Activated naive CD8-positive, alpha-beta T cell (primary cell): Measurements from ENCODE around the gene KRTAP12-2.
"Not testable (repeated sequence)": the region's sequence is repeated elsewhere in the genome, so short reads cannot be mapped to it uniquely, and the experiment has no call there.

ENCODE experiments used
- H3K27ac Mint-ChIP-seq: one replicate; pipeline ENCODE4 v1.8.0; 2021; ENCODE audit warnings: mixed read lengths
- H3K27me3 Mint-ChIP-seq: one replicate; pipeline ENCODE4 v1.8.0; 2021; ENCODE audit warnings: mixed read lengths
- H3K36me3 Mint-ChIP-seq: one replicate; pipeline ENCODE4 v1.8.0; 2021; ENCODE audit warnings: mixed read lengths
- H3K4me1 Mint-ChIP-seq: one replicate; pipeline ENCODE4 v1.8.0; 2021; ENCODE audit warnings: low read depth, mixed read lengths
- H3K4me3 Mint-ChIP-seq: one replicate; pipeline ENCODE4 v1.8.0; 2021; ENCODE audit warnings: mild to moderate bottlenecking, mixed read lengths
- H3K9me3 Mint-ChIP-seq: one replicate; pipeline ENCODE4 v1.8.0; 2021; ENCODE audit warnings: low read depth, mixed read lengths

The KRTAP12-2 gene

DNA sequence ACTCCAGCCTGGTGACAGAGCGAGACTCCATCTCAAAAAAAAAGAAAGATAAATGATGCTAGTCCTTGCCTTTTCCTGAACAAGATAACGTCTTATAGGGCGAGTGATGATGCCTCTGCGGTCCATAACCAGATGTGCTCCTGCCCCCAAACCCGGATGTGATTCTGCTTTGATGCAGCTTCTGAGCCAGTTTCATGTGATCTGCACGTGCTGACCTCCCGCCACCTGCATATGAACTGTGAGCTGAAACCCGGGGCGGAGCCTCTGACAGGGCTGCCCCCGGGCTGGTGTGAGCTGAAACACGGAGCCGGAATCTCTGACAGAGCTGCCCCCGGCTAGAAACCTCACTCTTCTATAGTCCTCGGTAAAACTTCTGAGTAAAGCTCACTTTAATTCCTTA, 13.6 kb downstream of the KRTAP12-2 start:
- Mint-ChIP-seq H3K4me1 (peaks cover 52% of the 10 kb centered on the region), H3K9me3 (peaks cover 6% of the 10 kb centered on the region), H3K36me3 (peaks cover 9% of the 10 kb centered on the region), H3K27me3 (no peaks in the 10 kb centered on the region), H3K27ac (peak overlapping the region; percentile 69), H3K4me3 (no peak overlapping the region)

DNA sequence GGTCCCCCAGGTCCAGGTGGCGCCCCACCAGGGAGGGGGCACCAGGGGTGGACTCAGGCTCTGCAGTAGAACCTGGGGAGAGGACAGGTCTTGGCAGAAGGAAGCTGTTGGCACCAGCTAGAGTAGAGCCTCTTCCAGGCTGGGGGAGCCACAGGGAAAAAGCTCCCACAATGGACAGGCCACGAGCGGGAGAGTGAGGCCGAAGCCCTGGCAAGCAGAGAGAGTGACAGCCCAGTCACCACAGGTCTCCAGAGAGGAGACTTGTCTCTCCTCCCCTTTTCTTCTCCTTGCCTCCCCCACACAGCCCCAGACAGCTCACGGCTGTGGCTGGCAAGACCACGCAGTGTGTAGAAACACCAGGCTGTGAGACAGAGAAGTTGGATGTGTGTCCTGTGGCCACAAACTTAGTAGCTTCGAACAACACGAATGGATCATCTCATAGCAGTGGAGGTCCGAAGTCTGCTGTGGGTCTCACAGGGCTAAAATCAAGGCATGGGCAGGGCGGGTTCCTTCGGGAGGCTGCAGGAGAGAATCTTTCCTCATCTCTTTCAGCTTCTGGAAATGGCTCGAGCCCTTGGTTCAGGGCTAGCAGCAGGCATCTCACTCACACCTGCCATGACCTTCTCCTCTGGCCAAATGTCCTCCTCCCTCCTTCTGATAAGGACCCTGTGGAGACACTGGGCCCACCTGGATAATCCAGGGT, 15.6 kb downstream of the KRTAP12-2 start:
- peaks cover under 1% of the 10 kb centered on the region for H3K9me3 Mint-ChIP-seq
- H3K27me3 Mint-ChIP-seq: no peaks in the 10 kb centered on the region
- no peak overlapping the region for H3K27ac Mint-ChIP-seq
- H3K36me3 Mint-ChIP-seq: peaks cover under 1% of the 10 kb centered on the region
- H3K4me1 Mint-ChIP-seq: peaks cover 40% of the 10 kb centered on the region
- no peak overlapping the region for H3K4me3 Mint-ChIP-seq

DNA sequence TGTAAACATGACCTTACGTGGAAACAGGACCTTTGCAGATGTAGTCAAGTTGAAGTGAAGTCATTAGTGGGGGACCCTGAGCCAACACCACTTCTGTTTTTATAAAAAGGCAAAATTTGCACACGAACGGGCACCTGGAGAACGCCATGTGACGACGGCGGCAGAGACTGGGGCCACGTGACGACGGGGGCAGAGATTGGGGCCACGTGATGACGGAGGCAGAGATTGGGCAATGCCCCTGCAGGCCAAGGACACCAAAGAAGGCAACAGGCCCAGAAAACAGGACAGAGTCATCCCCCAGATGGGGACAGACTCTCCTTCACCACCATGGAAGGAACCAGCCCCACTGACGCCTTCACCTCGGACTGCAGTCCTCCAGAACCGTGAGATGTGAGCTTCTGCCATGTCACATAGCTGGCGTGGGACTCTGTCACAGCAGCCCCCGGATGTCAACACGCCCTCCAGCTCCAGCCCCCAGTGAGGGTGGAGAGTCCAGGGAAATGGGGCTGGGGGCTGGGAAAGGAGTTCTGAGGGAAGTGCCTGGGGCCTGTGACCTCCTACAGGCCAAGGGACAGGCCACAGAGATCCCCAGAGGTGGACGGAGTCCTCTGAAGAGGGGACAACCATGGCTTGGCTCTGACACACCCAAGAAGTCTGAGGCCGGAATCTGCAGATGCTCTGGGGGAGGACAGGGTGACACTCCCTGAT, 16.3 kb downstream of the KRTAP12-2 start:
- H3K27me3 Mint-ChIP-seq: no peaks in the 10 kb centered on the region
- no peak overlapping the region for H3K27ac Mint-ChIP-seq
- no peaks in the 10 kb centered on the region for H3K9me3 Mint-ChIP-seq
- H3K36me3 Mint-ChIP-seq: no peaks in the 10 kb centered on the region
- peaks cover 33% of the 10 kb centered on the region for H3K4me1 Mint-ChIP-seq
- H3K4me3 Mint-ChIP-seq: no peak overlapping the region

DNA sequence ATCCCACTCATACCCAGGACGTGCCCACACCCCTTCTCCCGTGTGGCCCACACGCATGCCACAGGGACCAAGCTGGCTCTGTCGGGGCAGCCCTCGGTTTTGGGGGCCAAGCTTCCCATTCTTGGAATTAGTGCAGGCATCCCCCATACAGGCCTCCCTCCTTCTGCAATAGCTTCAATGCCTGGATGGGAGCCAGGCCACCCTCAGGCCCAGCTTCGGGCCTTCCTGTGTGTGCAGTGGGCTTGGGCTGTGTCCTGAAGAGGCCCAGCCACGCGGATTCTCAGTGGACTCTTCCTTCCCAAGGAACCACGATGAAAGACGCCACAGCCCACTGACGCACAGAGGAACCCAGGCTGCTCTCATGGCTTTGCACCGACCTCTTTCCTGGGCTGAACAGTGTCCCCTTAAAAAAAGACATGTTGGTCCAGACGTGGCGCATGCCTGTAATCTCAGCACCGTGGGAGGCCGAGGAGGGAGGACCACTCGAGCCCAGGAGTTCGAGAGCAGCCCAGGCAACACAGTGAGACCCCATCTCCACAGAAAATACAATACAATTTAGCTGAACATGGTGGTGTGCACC, 17.1 kb downstream of the KRTAP12-2 start:
- Mint-ChIP-seq H3K9me3 (peaks cover 5% of the 10 kb centered on the region), H3K4me3 (no peak overlapping the region), H3K36me3 (peaks cover 5% of the 10 kb centered on the region), H3K27me3 (no peaks in the 10 kb centered on the region), H3K27ac (no peak overlapping the region), H3K4me1 (peaks cover 27% of the 10 kb centered on the region)

DNA sequence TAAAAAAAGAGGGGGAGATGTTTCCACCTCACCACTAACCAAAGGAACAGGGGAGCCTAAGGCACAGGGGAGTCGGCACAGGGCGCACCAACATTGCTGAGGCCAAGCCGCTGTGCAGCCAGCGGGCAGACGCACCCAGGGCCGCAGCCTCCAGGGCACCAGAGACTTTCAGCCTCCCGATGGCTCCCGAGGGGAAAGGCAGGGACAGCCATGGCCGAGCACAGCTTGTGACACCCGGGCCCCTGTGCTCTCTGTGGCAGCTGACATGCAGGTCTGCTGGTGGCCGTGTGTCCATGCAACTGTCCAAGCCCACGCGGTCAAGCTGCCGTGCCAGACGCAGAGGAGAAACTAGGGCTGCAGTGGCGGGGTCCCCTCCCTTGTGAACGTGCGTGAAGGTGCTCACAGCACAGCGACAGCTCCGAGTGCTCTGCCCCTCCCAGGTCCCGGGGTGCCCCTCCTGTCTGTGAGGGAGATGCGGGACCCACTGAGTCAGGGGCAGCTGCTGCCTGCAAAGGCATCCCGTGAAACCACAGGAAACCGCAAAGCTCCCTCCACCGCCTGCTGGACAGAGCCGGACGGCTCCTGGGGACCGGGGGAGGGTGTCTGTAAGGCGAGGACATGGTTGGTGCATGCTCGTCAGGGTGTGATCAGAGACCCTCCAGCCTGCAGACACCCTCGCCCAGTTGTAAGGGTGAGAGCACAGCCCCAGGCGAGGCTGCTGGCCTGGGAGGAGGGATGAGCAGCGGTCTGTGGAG, 18.0 kb downstream of the KRTAP12-2 start:
- Mint-ChIP-seq H3K36me3 (peaks cover 6% of the 10 kb centered on the region), H3K4me3 (no peak overlapping the region), H3K9me3 (peaks cover 12% of the 10 kb centered on the region), H3K27me3 (no peaks in the 10 kb centered on the region), H3K4me1 (peaks cover 19% of the 10 kb centered on the region), H3K27ac (no peak overlapping the region)

DNA sequence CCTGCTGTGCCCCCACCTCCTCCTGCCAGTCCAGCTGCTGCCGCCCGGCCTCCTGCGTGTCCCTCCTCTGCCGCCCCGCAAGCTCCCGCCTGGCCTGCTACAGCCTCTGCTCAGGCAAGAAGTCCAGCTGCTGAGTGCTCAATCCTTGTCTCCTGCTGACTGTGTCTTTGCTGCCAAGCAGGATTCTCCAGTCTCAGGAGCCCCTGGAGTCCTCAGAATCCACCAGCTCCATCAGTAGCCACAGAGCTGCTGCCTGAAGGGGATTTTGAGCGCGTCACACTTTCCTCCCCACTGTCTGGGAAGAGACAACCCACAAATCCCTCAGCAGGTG, 19.5 kb downstream of the KRTAP12-2 start:
- Mint-ChIP-seq H3K4me3 (no peak overlapping the region), H3K27ac (no peak overlapping the region), H3K27me3 (no peaks in the 10 kb centered on the region), H3K9me3 (peaks cover 18% of the 10 kb centered on the region), H3K36me3 (peaks cover 10% of the 10 kb centered on the region), H3K4me1 (peaks cover 12% of the 10 kb centered on the region)

DNA sequence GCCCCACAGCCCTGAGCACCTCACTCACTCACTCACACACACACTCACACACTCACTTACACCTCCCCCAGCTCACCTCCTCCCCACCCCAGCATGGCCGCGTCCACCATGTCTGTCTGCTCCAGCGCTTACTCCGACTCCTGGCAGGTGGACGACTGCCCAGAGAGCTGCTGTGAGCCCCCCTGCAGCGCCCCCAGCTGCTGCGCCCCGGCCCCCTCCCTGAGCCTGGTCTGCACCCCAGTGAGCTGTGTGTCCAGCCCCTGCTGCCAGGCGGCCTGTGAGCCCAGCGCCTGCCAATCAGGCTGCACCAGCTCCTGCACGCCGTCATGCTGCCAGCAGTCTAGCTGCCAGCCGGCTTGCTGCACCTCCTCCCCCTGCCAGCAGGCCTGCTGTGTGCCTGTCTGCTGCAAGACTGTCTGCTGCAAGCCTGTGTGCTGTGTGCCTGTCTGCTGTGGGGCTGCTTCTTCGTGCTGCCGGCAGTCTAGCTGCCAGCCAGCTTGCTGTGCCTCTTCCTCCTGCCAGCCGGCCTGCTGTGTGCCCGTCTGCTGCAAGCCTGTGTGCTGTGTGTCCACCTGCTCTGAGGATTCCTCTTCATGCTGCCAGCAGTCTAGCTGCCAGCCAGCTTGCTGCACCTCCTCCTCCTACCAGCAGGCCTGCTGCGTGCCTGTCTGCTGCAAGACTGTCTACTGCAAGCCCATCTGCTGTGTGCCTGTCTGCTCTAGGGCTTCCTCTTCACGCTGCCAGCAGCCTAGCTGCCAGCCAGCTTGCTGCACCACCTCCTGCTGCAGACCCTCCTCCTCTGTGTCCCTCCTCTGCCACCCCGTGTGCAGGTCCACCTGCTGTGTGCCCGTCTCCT, 20.1 kb downstream of the KRTAP12-2 start, which contains the start of gene KRTAP10-11:
TSS of gene KRTAP10-11 (plus strand) at position 49 of the 856 bp plus-strand sequence. CDS start at position 94, 45 bp downstream.
- H3K9me3 Mint-ChIP-seq: peaks cover 18% of the 10 kb centered on the region

DNA sequence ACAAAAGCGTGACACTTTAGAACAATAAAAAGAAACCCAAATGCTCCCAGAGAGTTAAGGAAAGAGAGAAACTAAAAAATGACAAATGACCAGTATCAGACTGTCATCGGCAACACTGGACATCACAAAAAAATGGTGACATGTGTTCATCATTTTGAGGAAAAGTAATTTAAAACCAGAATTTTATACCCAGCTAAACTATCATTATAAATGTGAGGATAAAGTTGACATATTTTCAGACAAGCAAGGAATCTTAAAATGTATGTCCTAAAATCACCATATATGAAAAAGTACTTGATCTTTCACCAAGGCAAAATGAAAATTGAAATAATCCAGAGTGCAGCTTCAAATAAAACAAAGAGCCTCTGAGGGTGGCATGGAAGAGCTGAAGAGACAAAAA, 21.8 kb downstream of the KRTAP12-2 start:
- Mint-ChIP-seq H3K4me1 (peaks cover 9% of the 10 kb centered on the region), H3K36me3 (peaks cover 18% of the 10 kb centered on the region), H3K27ac (no peak overlapping the region), H3K9me3 (peaks cover 27% of the 10 kb centered on the region), H3K4me3 (no peak overlapping the region), H3K27me3 (no peaks in the 10 kb centered on the region)

More for the DNA sequence above, 20.1 kb downstream of the KRTAP12-2 start, which contains the start of gene KRTAP10-11:
- H3K4me3 Mint-ChIP-seq, H3K27me3 Mint-ChIP-seq, H3K27ac Mint-ChIP-seq: not testable (repeated sequence)
- peaks cover 12% of the 10 kb centered on the region for H3K36me3 Mint-ChIP-seq
- H3K4me1 Mint-ChIP-seq: peaks cover 11% of the 10 kb centered on the region

DNA sequence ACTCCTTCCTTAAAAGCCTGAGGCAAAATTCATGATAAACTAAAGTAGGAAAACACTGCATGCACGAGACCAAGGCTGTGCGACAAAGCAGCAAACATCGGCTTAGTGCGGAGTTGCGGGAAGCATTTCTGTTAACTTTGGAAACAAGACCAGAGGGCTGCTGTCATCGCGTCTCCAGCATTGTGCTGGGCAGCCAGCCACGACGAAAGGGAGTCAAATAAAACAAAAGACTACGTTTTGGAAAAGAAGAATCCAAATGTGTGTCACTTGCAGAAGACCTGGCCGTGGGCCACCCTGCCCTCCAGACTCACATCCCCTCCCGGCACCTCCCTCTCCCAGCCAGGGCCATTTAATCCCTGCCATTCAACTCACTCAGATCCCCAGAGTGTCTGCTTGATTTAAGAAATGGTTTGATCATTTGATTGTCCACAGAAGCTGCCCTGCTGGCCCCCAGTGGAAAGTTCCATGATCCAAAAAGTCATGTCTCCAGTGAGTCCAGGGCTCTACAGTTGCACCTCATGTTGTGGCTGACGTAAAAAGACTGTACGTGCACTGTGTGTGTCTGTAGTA, 22.9 kb downstream of the KRTAP12-2 start:
- Mint-ChIP-seq H3K4me3 (no peak overlapping the region), H3K27me3 (no peaks in the 10 kb centered on the region), H3K4me1 (peaks cover 9% of the 10 kb centered on the region), H3K27ac (no peak overlapping the region), H3K9me3 (peaks cover 27% of the 10 kb centered on the region), H3K36me3 (peaks cover 18% of the 10 kb centered on the region)

DNA sequence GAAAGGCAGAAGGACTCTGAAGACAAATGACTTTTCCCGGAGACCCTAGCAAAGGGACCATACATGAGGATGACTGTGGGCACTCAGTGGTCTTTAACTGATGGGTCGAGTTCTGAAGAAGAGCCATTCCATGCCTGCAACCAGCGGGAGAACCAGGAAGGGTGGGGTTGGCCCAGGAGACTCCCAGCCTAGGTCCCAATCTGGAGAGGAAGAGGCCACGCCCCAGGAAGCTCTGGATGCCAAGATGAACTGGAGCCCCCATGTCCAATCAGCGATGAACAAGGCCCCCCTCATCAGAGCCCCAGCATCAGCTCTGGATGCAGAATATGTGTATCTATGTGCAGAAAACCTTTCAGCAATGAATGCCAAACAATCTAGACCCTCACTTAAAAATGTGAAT, 26.0 kb downstream of the KRTAP12-2 start:
- no peaks in the 10 kb centered on the region for H3K27me3 Mint-ChIP-seq

DNA sequence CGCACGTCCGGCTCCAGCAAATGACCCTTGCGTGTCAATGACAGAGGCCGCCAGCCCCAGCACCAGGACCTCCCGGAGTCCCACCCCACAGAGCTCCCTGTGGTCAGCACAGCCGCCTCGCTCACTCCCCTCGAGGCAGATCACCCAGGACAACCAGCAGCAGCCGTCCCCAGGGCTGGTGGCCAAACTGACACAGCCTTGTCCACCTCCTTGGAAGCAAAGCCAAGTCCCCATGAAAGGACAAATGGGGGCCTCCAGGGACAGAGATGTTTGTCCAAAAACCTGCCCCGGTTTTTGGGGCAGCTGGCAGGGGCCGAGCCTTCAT, 27.4 kb downstream of the KRTAP12-2 start:
- H3K9me3 Mint-ChIP-seq: peaks cover 19% of the 10 kb centered on the region
- no peaks in the 10 kb centered on the region for H3K27me3 Mint-ChIP-seq

More for the DNA sequence above, 26.0 kb downstream of the KRTAP12-2 start:
- Mint-ChIP-seq H3K27ac (no peak overlapping the region), H3K4me1 (peaks cover 1% of the 10 kb centered on the region), H3K36me3 (peaks cover 18% of the 10 kb centered on the region), H3K4me3 (no peak overlapping the region), H3K9me3 (peaks cover 27% of the 10 kb centered on the region)

DNA sequence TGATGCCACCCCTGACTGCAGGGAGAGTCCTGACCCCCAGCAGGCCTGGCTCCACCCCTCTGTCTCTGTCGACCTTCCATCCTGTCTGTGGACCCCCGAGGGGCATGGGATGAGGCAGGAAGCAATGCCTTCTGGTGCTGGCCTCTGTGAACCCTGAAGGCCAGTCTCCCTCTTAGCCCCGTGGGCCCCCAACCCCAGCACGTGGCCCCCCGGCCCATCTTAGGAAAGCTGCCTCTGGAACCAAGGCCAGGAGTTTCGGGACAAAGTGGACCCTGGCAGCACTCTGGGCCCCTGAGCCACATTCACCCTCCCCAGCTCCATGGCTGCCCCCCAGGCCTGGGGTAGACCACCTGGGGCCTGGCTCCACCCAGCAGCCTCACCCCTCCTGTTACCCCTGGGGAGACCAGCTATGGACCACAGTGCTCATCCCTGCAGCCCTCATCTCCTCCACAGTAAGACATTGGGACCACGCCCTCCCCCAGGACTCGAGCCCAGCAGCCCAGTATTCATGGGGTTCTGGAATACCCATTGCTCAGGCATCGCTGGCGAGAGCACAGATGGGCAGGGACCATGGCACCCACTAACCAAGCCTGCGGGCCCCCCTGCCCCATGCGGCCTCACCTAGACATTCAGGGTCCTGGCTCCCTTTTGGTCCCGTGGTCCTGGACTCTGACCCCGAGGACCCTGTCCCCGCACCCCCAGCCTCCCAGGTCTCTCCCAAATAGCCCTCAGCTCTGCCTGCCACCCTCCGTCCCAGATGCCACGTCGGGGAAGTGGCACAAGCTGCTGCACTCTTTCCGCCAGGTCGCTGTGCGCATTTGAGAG, 28.0 kb downstream of the KRTAP12-2 start:
- not testable (repeated sequence) for H3K4me3 Mint-ChIP-seq, H3K4me1 Mint-ChIP-seq, H3K27ac Mint-ChIP-seq, H3K27me3 Mint-ChIP-seq
- Mint-ChIP-seq H3K36me3 (peaks cover 12% of the 10 kb centered on the region), H3K9me3 (peaks cover 15% of the 10 kb centered on the region)

More for the DNA sequence above, 27.4 kb downstream of the KRTAP12-2 start:
- no peak overlapping the region for H3K27ac Mint-ChIP-seq
- H3K4me1 Mint-ChIP-seq: no peaks in the 10 kb centered on the region
- no peak overlapping the region for H3K4me3 Mint-ChIP-seq
- H3K36me3 Mint-ChIP-seq: peaks cover 12% of the 10 kb centered on the region

DNA sequence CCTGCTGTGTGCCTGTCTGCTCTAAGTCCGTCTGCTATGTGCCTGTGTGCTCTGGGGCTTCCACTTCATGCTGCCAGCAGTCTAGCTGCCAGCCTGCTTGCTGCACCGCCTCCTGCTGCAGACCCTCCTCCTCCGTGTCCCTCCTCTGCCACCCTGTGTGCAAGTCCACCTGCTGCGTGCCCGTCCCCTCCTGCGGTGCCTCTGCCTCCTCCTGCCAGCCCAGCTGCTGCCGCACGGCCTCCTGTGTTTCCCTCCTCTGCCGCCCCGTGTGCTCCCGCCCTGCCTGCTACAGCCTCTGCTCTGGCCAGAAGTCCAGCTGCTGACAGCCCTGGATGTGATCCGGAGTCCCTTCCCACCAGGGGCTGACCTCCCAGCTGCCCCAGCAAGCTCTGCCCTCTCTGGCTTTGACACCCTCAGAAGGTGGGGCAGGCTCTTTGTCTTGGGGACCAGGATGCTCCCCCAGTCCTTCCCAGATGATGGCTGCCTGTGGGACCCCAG, 28.8 kb downstream of the KRTAP12-2 start:
- not testable (repeated sequence) for H3K27me3 Mint-ChIP-seq, H3K9me3 Mint-ChIP-seq, H3K4me3 Mint-ChIP-seq, H3K27ac Mint-ChIP-seq, H3K4me1 Mint-ChIP-seq
- H3K36me3 Mint-ChIP-seq: peaks cover 11% of the 10 kb centered on the region
